HepG2 (cell line): ENCODE measurements around the gene SDC3. TPM values are rescaled to one million over a fixed set of nuclear protein-coding genes. Genes with fewer than 3 reads are reported as not detected.

ENCODE experiments used
- ATAC-seq: fragments of 200-7000 bp; cut with Tn5 transposase; 3 replicates; pipeline ENCODE4 v1.9.1; 2020; ENCODE audit warnings: mild to moderate bottlenecking, moderate library complexity
- BruUV-seq: library from RNA; stranded (reverse); fragments of 400-500 nt; replicated peaks from 2 replicates; lab custom pipeline; 2021; lab: Mats Ljungman, UMichigan
- CTCF ChIA-PET: fragments of 300-600 bp; formaldehyde crosslinking; extraction: SDS; loops from one replicate; lab custom pipeline; 2021; ENCODE audit warnings: low total read pairs, inconsistent platforms, low intra/inter-chr PET ratio; lab: Yijun Ruan, JAX
- POLR2A ChIA-PET: fragments of 350-600 bp; sonication (Branson Sonifier 250); formaldehyde crosslinking; loops from one replicate; lab custom pipeline; 2020; ENCODE audit warnings: antibody characterized with exemption, inconsistent platforms; lab: Yijun Ruan, JAX
- DNase-seq: peaks from one replicate; pipeline ENCODE4 v3.0.0-alpha.2; 2015; ENCODE audit warnings: low spot score
- FAIRE-seq: peaks from 3 replicates; lab custom pipeline; 2011; peaks lifted over from hg19 to GRCh38; lab: Jason Lieb, UNC
- H2AFZ ChIP-seq: one replicate; pipeline ENCODE4 v1.6.1; 2011; ENCODE audit warnings: low read length, inconsistent platforms
- H3K27ac ChIP-seq: fragments of 300-600 bp; 3 replicates; pipeline ENCODE4 v1.8.0; 2011; ENCODE audit warnings: mixed run types, mild to moderate bottlenecking, mixed read lengths, low read length, inconsistent platforms; ENCODE audit not compliant: insufficient read depth; ENCODE audit errors: extremely low read length
- H3K27me3 ChIP-seq, 2 experiments: fragments of 200-600 bp in 1 of 2; 2 replicates in 1 of 2; 3 replicates in 1 of 2; pipeline versions ENCODE4 v1.6.0 to v1.8.0; 2011; ENCODE audit warnings: low read length in 2 of 2, mild to moderate bottlenecking in 2 of 2, moderate library complexity in 2 of 2, inconsistent platforms in 1 of 2; ENCODE audit not compliant: insufficient read depth in 2 of 2, control insufficient read depth in 1 of 2
- H3K36me3 ChIP-seq, 2 experiments: fragments of 200-600 bp in 1 of 2; replicated peaks in 1 of 2; 2 replicates in 1 of 2; 3 replicates in 1 of 2; pipeline versions ENCODE4 v1.5.1 to v1.8.0; 2011; ENCODE audit warnings: low read length in 2 of 2, inconsistent platforms in 1 of 2; ENCODE audit not compliant: insufficient read depth in 2 of 2, control insufficient read depth in 1 of 2
- H3K4me1 ChIP-seq: 2 replicates; pipeline ENCODE4 v1.5.1; 2012; ENCODE audit warnings: low read length, inconsistent platforms; ENCODE audit not compliant: insufficient read depth
- H3K4me2 ChIP-seq: 2 replicates; pipeline ENCODE4 v1.6.0; 2011; ENCODE audit warnings: low read depth, low read length, inconsistent platforms
- H3K4me3 ChIP-seq, 3 experiments: fragments of 200-600 bp in 1 of 3; sonication (generic), shearing (Covaris generic) in 1 of 3; replicated peaks in 1 of 3; 2 replicates each; pipeline ENCODE4 v1.5.1; 2011 to 2016; ENCODE audit warnings: low read length in 3 of 3, inconsistent platforms in 2 of 3, low read depth in 2 of 3, mild to moderate bottlenecking in 2 of 3, control low read depth in 1 of 3, mixed read lengths in 1 of 3; ENCODE audit not compliant: insufficient read depth in 1 of 3
- H3K79me2 ChIP-seq: one replicate; pipeline ENCODE4 v1.6.1; 2011; ENCODE audit warnings: low read length, inconsistent platforms; ENCODE audit not compliant: insufficient read depth
- H3K9ac ChIP-seq: 2 replicates; pipeline ENCODE4 v1.6.0; 2011; ENCODE audit warnings: mild to moderate bottlenecking, low read depth, low read length, inconsistent platforms; ENCODE audit not compliant: insufficient read depth
- H3K9me3 ChIP-seq: 2 replicates; pipeline ENCODE4 v1.5.1; 2012; ENCODE audit warnings: mild to moderate bottlenecking, low read length
- H4K20me1 ChIP-seq: 2 replicates; pipeline ENCODE4 v1.6.0; 2011; ENCODE audit warnings: inconsistent platforms, mild to moderate bottlenecking, low read length, moderate library complexity; ENCODE audit not compliant: insufficient read depth
- HNF4A ChIP-seq: sonication (generic); formaldehyde crosslinking; IDR thresholded peaks from 2 replicates; pipeline ENCODE4 v1.4.0; 2020; ENCODE audit warnings: missing genetic modification reagents
- HNRNPLL ChIP-seq: fragments of 200-400 bp; formaldehyde crosslinking; IDR thresholded peaks from 2 replicates; pipeline ENCODE4 v1.6.1; 2017; ENCODE audit warnings: mild to moderate bottlenecking, low read depth, low read length; ENCODE audit not compliant: poor library complexity, severe bottlenecking
- KDM4B ChIP-seq: sonication (generic); formaldehyde crosslinking; IDR thresholded peaks from 2 replicates; pipeline ENCODE4 v1.4.0; 2020; ENCODE audit warnings: missing genetic modification reagents
- MTA3 ChIP-seq: sonication (generic); formaldehyde crosslinking; IDR thresholded peaks from 2 replicates; pipeline ENCODE4 v1.4.0; 2020; ENCODE audit warnings: missing genetic modification reagents
- NAIF1 ChIP-seq: sonication (generic); formaldehyde crosslinking; IDR thresholded peaks from 2 replicates; pipeline ENCODE4 v1.5.0; 2020; ENCODE audit warnings: mild to moderate bottlenecking, missing genetic modification reagents, borderline replicate concordance
- NONO ChIP-seq, 2 experiments: fragments of 450-650 bp in 1 of 2; sonication (generic) in 1 of 2; formaldehyde crosslinking in 1 of 2; IDR thresholded peaks in 1 of 2; conservative IDR thresholded peaks in 1 of 2; 2 replicates each; pipeline versions ENCODE4 v1.6.1 to v1.8.0; 2017 to 2022; ENCODE audit warnings: mild to moderate bottlenecking in 1 of 2, missing genetic modification reagents in 1 of 2, moderate library complexity in 1 of 2
- PLRG1 ChIP-seq: fragments of 450-650 bp; conservative IDR thresholded peaks from 2 replicates; pipeline ENCODE4 v1.6.1; 2016
- SIN3A ChIP-seq: IDR thresholded peaks from 2 replicates; pipeline ENCODE4 v1.6.1; 2011; ENCODE audit warnings: low read depth, mild to moderate bottlenecking, control low read depth, low read length, borderline replicate concordance
- ZNF556 ChIP-seq: sonication (generic); formaldehyde crosslinking; IDR thresholded peaks from 2 replicates; pipeline ENCODE4 v1.4.0; 2020; ENCODE audit warnings: mild to moderate bottlenecking, missing genetic modification reagents, borderline replicate concordance
- ZNF615 ChIP-seq: sonication (generic); formaldehyde crosslinking; IDR thresholded peaks from 2 replicates; pipeline ENCODE4 v1.5.0; 2020; ENCODE audit warnings: mild to moderate bottlenecking, missing genetic modification reagents, borderline replicate concordance
- ZNF850 ChIP-seq: sonication (generic); formaldehyde crosslinking; conservative IDR thresholded peaks from 2 replicates; pipeline ENCODE4 v1.9.0; 2021; ENCODE audit warnings: mild to moderate bottlenecking, missing genetic modification reagents
- ZSCAN30 ChIP-seq: sonication (generic); formaldehyde crosslinking; IDR thresholded peaks from 2 replicates; pipeline ENCODE4 v1.5.0; 2020; ENCODE audit warnings: mild to moderate bottlenecking, missing genetic modification reagents
- WGBS: methylation state at CpG from one replicate; pipeline ENCODE4 v1.1.6; 2017; ENCODE audit warnings: low lambda C conversion rate; 5-methylcytosine and 5-hydroxymethylcytosine counted together
- in situ Hi-C: cut with HindIII; loops from 2 replicates; pipeline ENCODE4 v1.10.0; 2017; ENCODE audit warnings: low pct_unique_long_range_greater_than_20kb; ENCODE audit not compliant: extremely low pct_ligation_motif_present
- intact Hi-C: fragments of 100-400 bp; cut with micrococcal nuclease; formaldehyde crosslinking; loops from one replicate; pipeline ENCODE4 v1.10.0; 2022; ENCODE audit not compliant: unreplicated experiment
- polyA plus RNA-seq, 8 experiments: library from polyadenylated mRNA; depleted of rRNA in 3 of 8; stranded (reverse) in 7 of 8; unstranded in 1 of 8; fragments of >200 nt; fragmentation: Illumina TruSeq in 4 of 8; extraction: Trizol in 4 of 8; gene quantifications; 2 replicates each; pipeline versions ENCODE4 v1.2.1 to v1.2.3, GENCODE V29; 2011 to 2016; ENCODE audit warnings: low read depth in 4 of 8, missing spikeins in 1 of 8, mixed read lengths in 1 of 8; ENCODE audit not compliant: insufficient read depth in 1 of 8
- total RNA-seq, 5 experiments: library from RNA; depleted of rRNA; stranded (reverse); fragments of >200 nt; fragmentation: Illumina TruSeq; extraction: Trizol; gene quantifications; 2 replicates each; pipeline ENCODE4 v1.2.3, GENCODE V29; 2016; ENCODE audit warnings: low read depth in 1 of 5
- TF ChIP-seq, protein P1 (sequence below): sonication (generic); formaldehyde crosslinking; IDR thresholded peaks from 2 replicates; pipeline ENCODE4 v1.4.0; 2020; ENCODE audit warnings: missing genetic modification reagents, mild to moderate bottlenecking, borderline replicate concordance
- TF ChIP-seq, protein P2 (sequence below): sonication (generic); formaldehyde crosslinking; IDR thresholded peaks from 2 replicates; pipeline ENCODE4 v1.5.0; 2020; ENCODE audit warnings: mild to moderate bottlenecking, missing genetic modification reagents, borderline replicate concordance
- TF ChIP-seq, protein P3 (sequence below): sonication (generic); formaldehyde crosslinking; IDR thresholded peaks from 2 replicates; pipeline ENCODE4 v1.5.0; 2020; ENCODE audit warnings: mild to moderate bottlenecking, missing genetic modification reagents

Gene SDC3
- total and polyA plus RNA-seq, 2 of the 13 experiments (the other 11 are each of a cell fraction or from before 2014, with no cell fraction given), result 0.49 to 0.84 TPM

DNA sequence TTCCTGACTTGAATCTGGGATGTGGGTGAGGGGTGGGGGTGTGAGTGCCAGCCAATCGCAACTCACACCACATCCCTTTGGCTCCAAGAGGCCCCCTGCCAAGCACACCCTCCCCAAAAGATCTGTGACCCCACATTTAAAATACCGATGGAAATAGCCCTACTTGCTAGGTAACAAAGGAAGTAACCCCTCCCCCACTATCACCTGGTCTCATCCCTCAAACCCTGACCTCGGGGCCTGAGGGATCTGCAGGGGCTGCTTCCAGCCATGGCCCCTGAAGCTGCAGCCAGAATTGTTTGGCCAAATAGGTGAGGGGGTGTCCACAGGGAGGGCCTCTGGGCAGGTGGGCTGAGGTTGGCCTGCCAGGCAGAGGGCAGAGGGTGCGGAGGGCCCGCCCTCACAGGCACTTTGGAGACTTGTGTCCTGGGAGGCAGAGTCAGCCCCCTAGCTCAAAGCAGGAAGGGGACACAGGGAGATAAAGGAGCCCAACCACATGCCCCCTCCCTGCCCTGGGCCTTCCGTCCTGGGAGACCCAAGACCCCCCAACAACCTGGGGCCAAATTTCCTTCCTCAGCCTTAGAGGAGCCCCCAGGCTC, 37.2 kb downstream of the SDC3 start:
- TF ChIP-seq NAIF1 (CRISPR knock-in tag) (no peak), ZNF615 (CRISPR knock-in tag) (no peak), ZSCAN30 (CRISPR knock-in tag) (no peak), KDM4B (CRISPR knock-in tag) (no peak), MTA3 (CRISPR knock-in tag) (no peak), ZNF850 (CRISPR knock-in tag) (no peak), SIN3A (no peak), NONO (IDR thresholded peaks at IDR 0.05) (no peak), NONO (CRISPR knock-in tag; conservative IDR thresholded peaks at IDR 0.05) (no peak), ZNF556 (CRISPR knock-in tag) (no peak), PLRG1 (no peak), HNRNPLL (no peak), HNF4A (CRISPR knock-in tag) (no peak)
- TF ChIP-seq, protein P1, sequence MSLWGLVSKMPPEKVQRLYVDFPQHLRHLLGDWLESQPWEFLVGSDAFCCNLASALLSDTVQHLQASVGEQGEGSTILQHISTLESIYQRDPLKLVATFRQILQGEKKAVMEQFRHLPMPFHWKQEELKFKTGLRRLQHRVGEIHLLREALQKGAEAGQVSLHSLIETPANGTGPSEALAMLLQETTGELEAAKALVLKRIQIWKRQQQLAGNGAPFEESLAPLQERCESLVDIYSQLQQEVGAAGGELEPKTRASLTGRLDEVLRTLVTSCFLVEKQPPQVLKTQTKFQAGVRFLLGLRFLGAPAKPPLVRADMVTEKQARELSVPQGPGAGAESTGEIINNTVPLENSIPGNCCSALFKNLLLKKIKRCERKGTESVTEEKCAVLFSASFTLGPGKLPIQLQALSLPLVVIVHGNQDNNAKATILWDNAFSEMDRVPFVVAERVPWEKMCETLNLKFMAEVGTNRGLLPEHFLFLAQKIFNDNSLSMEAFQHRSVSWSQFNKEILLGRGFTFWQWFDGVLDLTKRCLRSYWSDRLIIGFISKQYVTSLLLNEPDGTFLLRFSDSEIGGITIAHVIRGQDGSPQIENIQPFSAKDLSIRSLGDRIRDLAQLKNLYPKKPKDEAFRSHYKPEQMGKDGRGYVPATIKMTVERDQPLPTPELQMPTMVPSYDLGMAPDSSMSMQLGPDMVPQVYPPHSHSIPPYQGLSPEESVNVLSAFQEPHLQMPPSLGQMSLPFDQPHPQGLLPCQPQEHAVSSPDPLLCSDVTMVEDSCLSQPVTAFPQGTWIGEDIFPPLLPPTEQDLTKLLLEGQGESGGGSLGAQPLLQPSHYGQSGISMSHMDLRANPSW (CRISPR knock-in tag), result no peak
- TF ChIP-seq, protein P2, sequence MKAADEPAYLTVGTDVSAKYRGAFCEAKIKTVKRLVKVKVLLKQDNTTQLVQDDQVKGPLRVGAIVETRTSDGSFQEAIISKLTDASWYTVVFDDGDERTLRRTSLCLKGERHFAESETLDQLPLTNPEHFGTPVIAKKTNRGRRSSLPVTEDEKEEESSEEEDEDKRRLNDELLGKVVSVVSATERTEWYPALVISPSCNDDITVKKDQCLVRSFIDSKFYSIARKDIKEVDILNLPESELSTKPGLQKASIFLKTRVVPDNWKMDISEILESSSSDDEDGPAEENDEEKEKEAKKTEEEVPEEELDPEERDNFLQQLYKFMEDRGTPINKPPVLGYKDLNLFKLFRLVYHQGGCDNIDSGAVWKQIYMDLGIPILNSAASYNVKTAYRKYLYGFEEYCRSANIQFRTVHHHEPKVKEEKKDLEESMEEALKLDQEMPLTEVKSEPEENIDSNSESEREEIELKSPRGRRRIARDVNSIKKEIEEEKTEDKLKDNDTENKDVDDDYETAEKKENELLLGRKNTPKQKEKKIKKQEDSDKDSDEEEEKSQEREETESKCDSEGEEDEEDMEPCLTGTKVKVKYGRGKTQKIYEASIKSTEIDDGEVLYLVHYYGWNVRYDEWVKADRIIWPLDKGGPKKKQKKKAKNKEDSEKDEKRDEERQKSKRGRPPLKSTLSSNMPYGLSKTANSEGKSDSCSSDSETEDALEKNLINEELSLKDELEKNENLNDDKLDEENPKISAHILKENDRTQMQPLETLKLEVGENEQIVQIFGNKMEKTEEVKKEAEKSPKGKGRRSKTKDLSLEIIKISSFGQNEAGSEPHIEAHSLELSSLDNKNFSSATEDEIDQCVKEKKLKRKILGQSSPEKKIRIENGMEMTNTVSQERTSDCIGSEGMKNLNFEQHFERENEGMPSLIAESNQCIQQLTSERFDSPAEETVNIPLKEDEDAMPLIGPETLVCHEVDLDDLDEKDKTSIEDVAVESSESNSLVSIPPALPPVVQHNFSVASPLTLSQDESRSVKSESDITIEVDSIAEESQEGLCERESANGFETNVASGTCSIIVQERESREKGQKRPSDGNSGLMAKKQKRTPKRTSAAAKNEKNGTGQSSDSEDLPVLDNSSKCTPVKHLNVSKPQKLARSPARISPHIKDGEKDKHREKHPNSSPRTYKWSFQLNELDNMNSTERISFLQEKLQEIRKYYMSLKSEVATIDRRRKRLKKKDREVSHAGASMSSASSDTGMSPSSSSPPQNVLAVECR (CRISPR knock-in tag), result no peak
- TF ChIP-seq, protein P3, sequence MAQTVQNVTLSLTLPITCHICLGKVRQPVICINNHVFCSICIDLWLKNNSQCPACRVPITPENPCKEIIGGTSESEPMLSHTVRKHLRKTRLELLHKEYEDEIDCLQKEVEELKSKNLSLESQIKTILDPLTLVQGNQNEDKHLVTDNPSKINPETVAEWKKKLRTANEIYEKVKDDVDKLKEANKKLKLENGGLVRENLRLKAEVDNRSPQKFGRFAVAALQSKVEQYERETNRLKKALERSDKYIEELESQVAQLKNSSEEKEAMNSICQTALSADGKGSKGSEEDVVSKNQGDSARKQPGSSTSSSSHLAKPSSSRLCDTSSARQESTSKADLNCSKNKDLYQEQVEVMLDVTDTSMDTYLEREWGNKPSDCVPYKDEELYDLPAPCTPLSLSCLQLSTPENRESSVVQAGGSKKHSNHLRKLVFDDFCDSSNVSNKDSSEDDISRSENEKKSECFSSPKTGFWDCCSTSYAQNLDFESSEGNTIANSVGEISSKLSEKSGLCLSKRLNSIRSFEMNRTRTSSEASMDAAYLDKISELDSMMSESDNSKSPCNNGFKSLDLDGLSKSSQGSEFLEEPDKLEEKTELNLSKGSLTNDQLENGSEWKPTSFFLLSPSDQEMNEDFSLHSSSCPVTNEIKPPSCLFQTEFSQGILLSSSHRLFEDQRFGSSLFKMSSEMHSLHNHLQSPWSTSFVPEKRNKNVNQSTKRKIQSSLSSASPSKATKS (CRISPR knock-in tag), result no peak
- WGBS, result 16% methylated on average over 5 of the region's 6 CpGs
- Histone ChIP-seq H3K27me3 (peaks cover 0 to 2% of the 10 kb centered on the region in 2 experiments; a peak in 1 of 5 replicates), H4K20me1 (no peaks in the 10 kb centered on the region), H3K27ac (no peak overlapping the region), H3K79me2 (no peaks in the 10 kb centered on the region), H3K4me1 (no peaks in the 10 kb centered on the region), H3K9ac (no peak overlapping the region), H3K9me3 (no peaks in the 10 kb centered on the region), H3K4me2 (no peak overlapping the region), H2AFZ (no peak overlapping the region), H3K4me3 (no peak overlapping the region), H3K36me3 (no peaks in the 10 kb centered on the region)
- ChIA-PET POLR2A (no interaction called here), CTCF (no interaction called here)
- no peak for DNase-seq
- no TSS peak for BruUV-seq
- ATAC-seq, result no peak
- in situ Hi-C loops, result no loop called here
- no peak for FAIRE-seq
- intact Hi-C loops, result no loop called here
